Activated T-cell treated with anti-CD3 and anti-CD28 coated beads for 48 hours (primary cell): Measurements from ENCODE around the gene MSI2.

ENCODE experiments used
- DNase-seq: peaks from one replicate; pipeline ENCODE4 v3.0.0-alpha.2; 2020; ENCODE audit warnings: low read depth

MSI2 gene

DNA sequence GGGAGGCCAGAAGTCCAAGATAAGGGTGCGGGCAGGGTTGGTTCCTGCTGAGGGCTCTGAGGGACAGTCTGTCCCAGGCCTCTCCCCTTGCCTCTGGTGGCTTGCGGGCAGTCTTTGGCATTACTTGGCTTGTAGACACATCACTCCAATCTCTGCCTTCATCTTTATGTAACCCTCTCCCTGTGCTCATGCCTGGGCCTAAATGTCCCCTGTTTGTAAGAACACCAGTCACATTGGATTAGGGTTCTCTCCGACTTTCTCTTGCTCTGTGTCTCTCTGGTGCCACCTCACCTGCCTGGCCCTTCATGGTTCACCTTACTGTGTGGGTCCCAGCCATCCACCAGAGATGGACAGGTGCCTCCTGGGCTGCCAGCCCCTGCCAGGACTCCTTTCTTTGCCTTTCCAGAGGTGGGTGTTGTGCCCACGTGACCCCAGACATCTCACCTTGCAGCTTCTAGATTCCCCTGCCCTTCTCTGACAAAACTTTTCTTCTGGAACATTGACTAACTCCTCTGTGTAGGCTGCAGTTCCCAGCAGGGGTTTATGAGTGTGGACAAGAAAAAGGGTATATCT, 205.8 kb downstream of the MSI2 start:
- no peak for DNase-seq

GRCh38 chr17:57463103-57463885, 207.0 kb downstream of the MSI2 start:
- DNase-seq: peak; percentile 85

GRCh38 chr17:57464191-57464864, 208.0 kb downstream of the MSI2 start:
- no peak for DNase-seq

DNA sequence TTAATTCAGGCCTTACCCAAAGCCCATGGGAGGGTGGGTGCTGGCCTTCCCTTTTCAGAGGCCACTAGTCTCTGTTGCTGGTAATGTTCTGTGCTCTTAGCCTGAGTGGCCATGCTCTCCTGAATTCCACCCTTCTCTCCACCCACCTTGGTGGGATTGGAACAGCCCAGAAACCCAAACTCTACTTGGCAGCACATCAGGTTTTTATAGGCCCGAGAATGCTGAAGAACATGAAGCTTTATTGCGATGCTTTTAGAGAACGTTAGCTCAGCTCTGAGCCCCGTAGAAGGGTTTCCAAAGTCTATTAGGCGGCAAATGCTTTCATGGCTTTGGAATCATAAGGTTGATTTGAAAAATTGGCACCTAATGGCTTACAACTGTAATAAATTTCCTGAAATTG, 209.3 kb downstream of the MSI2 start:
- no peak for DNase-seq

- DNase-seq: no peak
Observed at GRCh38 chr17:57466017-57466471, 209.7 kb downstream of the MSI2 start.

- no peak for DNase-seq
Observed at GRCh38 chr17:57466521-57466920, 210.2 kb downstream of the MSI2 start.

GRCh38 chr17:57467226-57467625, 210.9 kb downstream of the MSI2 start:
- DNase-seq: no peak

- no peak for DNase-seq
Observed at GRCh38 chr17:57467801-57468200, 211.5 kb downstream of the MSI2 start.

GRCh38 chr17:57468932-57469775, 212.8 kb downstream of the MSI2 start:
- DNase-seq: no peak

GRCh38 chr17:57470906-57471305, 214.6 kb downstream of the MSI2 start:
- no peak for DNase-seq

- DNase-seq: no peak
Observed at GRCh38 chr17:57471868-57472368, 215.6 kb downstream of the MSI2 start.

GRCh38 chr17:57475796-57476195, 219.5 kb downstream of the MSI2 start:
- DNase-seq: no peak

- DNase-seq: no peak
Observed at GRCh38 chr17:57477522-57478362, 221.4 kb downstream of the MSI2 start.

DNA sequence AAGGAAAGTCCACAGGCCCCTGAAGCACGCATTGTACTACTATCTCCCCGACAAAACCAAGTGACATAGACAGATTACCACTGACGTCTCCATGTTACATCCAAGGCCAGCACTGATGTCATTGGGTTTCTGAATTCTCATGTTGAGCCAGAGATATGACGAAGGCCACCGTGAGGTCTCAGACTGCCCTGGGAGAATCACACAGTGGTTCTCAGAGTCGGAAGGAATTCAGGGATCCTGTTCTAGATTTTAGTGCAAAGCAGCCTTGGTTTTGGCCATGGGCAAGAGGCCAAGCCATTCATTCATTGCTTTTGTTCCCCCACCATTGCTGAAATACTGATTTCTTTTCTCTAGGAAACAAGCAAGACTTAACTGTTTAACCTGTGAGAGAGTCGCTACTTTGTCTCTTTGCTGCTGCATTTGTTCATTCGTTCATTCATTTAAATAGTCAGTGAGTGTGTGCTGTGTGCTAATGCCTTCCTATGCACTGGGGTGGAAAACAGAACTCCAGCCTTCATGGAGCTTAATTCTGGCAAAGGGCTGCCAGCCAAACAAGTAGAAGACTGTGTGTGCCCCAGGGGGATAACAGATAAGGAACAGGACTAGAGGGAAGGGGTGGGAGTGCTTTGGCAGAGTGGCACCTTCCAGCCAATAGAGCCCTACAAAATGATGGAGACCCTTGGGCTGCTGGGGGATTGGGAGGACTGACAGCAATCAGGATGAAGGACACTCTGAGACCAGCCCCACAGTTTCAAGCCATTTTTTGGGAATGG, 222.3 kb downstream of the MSI2 start:
- no peak for DNase-seq

- DNase-seq: no peak
Observed at GRCh38 chr17:57480438-57481196, 224.3 kb downstream of the MSI2 start.

GRCh38 chr17:57481910-57482391, 225.6 kb downstream of the MSI2 start:
- no peak for DNase-seq

- no peak for DNase-seq
Observed at GRCh38 chr17:57482657-57483056, 226.3 kb downstream of the MSI2 start.

GRCh38 chr17:57484081-57484666, 227.9 kb downstream of the MSI2 start:
- no peak for DNase-seq
